22Rv1 (cell line): ENCODE results near the gene N4BP2.

Source experiments
- ZFX ChIP-seq: fragments of 450-650 bp; IDR thresholded peaks from 2 replicates; pipeline ENCODE4 v1.6.1; 2017; ENCODE audit warnings: antibody characterized with exemption, borderline replicate concordance
- TF ChIP-seq, protein P1 (sequence below): fragments of 450-650 bp; IDR thresholded peaks from 2 replicates; pipeline ENCODE4 v1.5.1; 2017; ENCODE audit warnings: mild to moderate bottlenecking

DNA sequence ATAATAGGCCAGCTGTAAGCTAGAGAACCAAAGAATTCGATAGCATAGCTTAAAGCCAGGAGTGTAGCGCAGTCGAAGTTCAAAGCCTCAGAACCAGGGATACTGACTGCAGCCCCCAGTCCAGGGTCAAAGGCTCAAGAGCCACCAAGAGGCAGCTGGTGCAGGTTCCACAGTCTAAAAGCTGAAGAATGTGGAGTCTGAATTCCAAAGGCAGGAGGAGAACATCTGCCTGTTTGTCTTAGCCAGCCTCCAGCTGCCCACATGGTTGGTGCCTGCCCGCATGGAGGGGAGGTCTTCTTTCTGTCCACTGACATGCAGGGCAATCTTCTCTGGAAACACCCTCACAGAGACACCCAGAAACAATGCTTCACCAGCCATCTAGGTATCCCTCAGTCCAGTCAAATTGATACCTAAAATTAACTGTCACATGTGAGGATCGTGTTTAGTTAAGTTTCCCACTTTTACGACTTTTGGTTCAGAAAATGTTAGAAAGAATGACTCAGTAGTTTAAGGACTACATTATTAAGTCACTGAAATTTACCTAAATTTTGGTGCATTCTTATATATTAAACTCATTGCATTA is 87.4 kb downstream of the N4BP2 start:
- TF ChIP-seq, protein P1, sequence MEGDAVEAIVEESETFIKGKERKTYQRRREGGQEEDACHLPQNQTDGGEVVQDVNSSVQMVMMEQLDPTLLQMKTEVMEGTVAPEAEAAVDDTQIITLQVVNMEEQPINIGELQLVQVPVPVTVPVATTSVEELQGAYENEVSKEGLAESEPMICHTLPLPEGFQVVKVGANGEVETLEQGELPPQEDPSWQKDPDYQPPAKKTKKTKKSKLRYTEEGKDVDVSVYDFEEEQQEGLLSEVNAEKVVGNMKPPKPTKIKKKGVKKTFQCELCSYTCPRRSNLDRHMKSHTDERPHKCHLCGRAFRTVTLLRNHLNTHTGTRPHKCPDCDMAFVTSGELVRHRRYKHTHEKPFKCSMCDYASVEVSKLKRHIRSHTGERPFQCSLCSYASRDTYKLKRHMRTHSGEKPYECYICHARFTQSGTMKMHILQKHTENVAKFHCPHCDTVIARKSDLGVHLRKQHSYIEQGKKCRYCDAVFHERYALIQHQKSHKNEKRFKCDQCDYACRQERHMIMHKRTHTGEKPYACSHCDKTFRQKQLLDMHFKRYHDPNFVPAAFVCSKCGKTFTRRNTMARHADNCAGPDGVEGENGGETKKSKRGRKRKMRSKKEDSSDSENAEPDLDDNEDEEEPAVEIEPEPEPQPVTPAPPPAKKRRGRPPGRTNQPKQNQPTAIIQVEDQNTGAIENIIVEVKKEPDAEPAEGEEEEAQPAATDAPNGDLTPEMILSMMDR: no peak
- TF ChIP-seq ZFX: no peak
